GM18861 (cell line): ENCODE data around the gene MCTP2.

Source experiments
- ATAC-seq: cut with Tn5 transposase; IDR thresholded peaks from one replicate; pipeline ENCODE4 v1.9.1; 2021; ENCODE audit not compliant: unreplicated experiment

Gene MCTP2

DNA sequence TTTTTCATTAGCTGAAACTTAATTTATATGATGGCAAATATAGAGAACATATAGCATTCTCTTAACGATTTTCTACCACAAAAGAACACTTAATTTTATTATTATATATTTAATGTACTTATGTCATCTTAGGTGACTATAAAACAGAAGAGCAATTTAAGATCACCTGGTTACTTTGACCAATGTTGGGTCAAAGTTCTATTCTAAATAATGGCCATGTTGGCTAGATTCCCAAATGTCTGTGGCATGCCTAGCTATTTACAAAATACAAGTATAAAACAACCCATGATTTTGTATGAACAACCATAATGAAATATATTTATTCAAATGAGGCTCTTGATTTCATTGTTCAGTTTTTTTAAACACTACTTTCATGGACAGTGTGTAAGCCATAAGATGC, 200.9 kb downstream of the MCTP2 start:
- no peak for ATAC-seq

GRCh38 chr15:94439158-94439557, 207.8 kb downstream of the MCTP2 start:
- no peak for ATAC-seq

DNA sequence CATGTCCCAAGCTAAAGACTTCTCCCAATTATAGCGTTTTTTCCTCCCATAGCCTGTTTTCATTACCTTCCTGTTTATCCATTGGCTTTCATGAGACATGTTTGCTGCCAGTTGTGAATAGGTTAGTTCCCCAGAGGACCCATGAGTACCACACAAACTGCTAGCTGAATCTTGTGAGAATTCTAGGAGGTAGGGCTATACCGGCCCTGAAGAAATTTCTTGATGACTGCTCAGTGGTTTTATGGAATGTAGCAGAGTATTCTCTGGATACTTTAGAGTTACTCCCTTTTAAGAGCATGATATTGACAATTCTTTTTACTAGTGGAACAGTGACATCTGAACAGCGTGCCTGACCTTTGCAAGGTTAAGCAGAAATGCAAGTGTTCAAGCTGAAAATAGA, 210.4 kb downstream of the MCTP2 start:
- ATAC-seq, result no peak

- ATAC-seq, result no peak
Measured at GRCh38 chr15:94442480-94442879, 211.1 kb downstream of the MCTP2 start.

DNA sequence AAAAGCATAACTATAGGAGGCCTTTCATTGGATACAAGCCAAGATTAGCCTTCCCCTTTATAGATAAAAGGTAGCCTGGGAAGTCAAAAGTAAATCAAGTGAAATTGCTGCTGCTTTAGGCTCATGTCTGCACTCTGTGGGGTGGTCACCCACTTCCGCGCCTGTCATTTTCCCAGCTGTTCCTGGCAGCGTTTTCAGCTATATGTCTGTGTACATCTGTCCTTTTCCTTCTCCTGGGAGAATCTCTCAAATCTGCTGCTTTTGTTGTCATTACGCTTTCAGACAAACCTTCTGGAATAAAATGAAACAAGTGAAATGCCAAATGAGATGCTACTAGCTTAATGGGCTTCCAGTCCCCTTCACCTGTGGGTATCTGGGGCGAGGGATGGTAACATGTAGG, 211.8 kb downstream of the MCTP2 start:
- ATAC-seq, result no peak

GRCh38 chr15:94445566-94446160, 214.3 kb downstream of the MCTP2 start:
- no peak for ATAC-seq

DNA sequence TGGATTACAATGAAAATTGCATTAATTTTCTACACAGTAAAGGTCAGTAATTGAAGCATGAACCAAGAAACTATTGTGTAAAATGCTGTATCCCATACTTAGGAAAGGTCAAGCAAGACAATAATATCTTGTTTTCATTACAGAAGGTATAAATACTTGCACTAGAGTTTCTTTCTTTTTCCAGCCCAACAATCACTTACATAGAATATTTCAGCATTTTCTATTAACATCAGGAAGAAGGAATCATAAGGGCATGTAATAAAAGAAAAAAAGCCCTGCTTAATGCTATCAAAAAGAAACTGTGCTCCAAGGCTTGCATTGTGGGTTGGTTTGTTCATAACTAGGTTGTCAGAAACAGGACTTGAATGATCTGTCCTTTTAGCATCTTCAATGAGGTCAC, 215.1 kb downstream of the MCTP2 start:
- no peak for ATAC-seq

GRCh38 chr15:94451466-94451865, 220.1 kb downstream of the MCTP2 start:
- no peak for ATAC-seq

- ATAC-seq, result no peak
Measured at GRCh38 chr15:94453227-94453988, 222.0 kb downstream of the MCTP2 start.

DNA sequence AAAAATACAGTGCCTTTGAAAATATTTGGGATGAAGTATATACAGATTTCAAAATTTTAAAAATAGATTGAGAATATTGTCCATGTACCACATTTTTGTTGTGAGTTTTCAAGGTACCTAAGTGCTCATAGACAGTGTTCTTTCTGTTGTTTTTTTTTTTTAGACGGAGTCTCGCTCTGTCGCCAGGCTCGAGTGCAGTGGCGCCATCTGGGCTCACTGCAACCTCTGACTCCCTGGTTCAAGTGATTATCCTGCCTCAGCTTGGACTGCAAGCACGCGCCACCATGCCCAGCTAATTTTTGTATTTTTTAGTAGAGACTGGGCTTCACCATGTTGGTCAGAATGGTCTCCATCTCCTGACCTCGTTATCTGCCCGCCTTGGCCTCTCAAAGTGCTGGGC, 223.9 kb downstream of the MCTP2 start:
- ATAC-seq, result no peak

DNA sequence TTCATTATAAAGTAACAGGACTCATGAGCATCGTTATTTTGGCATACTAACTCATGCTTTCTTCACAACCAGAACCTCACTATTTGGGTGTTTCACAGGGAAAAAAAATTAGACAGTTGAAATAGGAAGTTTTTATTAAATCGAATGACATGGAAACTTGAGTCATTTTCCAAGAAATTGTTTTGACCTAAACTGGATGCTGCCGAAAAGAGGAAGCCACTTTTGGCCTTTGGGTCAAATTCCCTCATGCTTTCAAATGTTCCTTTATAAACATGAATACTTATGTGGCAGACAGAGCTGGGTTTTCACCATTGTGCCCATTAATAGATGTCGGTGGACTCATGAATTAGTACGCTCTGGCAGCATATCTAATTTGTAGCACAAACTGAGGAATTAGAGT, 224.9 kb downstream of the MCTP2 start:
- ATAC-seq, result no peak

- ATAC-seq, result no peak
Measured at GRCh38 chr15:94457661-94458060, 226.3 kb downstream of the MCTP2 start.

DNA sequence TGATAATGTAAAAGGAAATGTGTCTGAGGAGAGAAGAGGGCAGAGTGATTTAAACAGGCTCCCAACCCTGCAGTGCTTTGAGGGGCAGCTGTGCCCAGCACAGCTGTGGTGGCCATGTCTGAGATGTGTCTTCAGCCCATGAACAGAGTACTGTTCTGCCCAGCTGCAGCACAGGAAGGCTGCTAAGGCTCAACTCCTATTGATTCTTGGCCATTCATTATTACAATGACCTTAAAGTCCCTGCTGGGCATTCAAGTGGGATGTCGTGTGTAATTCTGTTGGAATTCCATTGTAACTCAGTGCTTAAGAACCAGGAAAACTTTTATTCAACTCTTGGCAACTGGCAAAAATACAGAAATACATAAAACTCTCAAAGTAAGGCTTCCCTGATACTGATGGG, 229.3 kb downstream of the MCTP2 start:
- ATAC-seq, result no peak

GRCh38 chr15:94467034-94467433, 235.7 kb downstream of the MCTP2 start:
- ATAC-seq, result peak; percentile 69

- no peak for ATAC-seq
Measured at GRCh38 chr15:94470492-94470891, 239.1 kb downstream of the MCTP2 start.

DNA sequence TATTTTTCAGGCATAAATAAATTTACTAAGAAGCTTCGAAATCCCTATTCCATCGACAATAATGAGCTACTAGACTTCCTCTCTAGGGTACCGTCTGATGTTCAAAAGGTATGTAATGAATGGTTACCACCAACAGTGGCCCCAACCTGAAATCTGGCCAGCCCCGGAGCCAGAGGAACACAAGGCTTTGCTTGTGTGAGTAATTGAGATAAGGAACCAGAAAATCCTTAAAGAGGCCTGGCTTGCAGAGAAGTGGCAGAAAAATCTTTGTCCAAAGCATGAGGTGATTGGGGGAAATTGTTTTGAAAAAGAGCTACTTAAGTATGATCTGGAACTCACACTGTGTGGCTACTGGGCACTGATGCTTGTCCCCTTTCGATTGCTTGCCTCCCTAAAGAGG, 245.3 kb downstream of the MCTP2 start:
- ATAC-seq, result no peak

DNA sequence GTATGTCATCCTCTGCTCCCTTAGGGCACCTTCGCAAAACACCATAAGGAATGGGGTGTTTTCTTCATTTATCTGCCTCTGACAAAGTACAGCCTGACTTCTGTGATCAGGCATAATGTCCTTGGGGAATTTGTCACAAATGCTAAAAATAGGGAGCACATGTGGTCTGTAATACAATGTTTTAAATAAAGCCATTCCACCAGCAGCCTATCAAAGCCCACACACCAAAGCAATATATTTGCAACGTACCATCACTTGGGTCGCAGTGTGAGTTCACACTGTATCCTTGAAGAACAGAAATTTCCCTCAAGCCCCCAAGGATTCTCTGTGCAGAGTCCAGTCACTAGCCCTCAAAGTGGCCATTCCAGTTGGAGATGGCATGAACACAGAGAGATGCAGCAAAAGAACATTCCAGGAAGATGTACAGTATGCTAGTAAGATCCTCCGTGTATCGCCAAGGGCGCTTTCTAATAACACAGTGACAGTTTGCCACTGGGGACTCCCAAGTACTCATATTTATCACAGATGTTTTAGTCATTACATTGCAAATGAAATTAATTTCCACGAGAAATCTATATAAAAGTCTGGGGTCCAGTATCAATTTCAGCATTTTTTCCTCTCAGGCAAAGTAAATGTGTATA, 246.7 kb downstream of the MCTP2 start:
- ATAC-seq, result no peak

- ATAC-seq, result no peak
Measured at GRCh38 chr15:94478763-94479162, 247.4 kb downstream of the MCTP2 start.

- ATAC-seq, result no peak
Measured at GRCh38 chr15:94480289-94480834, 249.0 kb downstream of the MCTP2 start.

- no peak for ATAC-seq
Measured at GRCh38 chr15:94485148-94485719, 253.9 kb downstream of the MCTP2 start.

DNA sequence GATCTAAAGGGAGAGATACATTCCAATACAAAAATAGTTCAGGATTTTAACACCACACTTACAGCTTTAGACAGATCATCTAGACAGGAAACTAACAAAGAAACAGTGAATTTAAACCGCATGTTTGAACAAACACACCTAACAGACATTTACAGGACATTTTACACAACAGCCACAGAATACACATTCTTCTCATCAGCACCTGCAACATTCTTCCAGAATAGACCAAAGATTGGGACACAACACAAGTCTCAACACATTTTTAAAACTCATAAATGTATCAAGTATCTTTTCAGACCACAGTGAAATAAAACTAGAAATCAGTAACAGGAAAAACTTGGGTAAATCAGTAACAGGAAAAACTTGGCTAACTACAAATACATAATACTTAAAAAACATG, 256.3 kb downstream of the MCTP2 start:
- no peak for ATAC-seq

DNA sequence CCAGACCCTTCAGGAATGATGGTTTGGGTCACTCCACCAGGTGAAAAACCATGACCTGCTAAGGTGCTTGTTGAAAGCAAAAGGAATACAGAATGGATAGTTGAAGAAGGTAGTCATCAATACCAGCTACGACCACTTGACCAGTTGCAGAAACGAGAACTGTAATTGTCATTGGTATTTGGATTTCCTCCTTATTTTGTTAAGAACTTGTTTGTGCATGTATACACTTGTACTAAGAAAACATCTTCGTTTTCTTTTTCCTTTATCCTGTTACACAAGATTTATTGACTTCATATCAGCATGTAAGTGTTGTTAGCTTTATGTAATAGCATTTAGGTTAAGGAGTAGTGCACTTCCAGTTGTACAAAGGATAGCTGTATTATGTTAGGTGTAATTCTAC, 261.8 kb downstream of the MCTP2 start:
- ATAC-seq, result no peak
